Measurements from ENCODE around the gene HNF1A. TPM values are rescaled to one million over a fixed set of nuclear protein-coding genes. Genes with fewer than 3 reads are reported as not detected.

The HNF1A gene
- total and polyA plus RNA-seq, 2 of the 13 experiments (the other 11 are each of a cell fraction or from before 2014, with no cell fraction given), result 13.4 to 34.7 TPM

DNA sequence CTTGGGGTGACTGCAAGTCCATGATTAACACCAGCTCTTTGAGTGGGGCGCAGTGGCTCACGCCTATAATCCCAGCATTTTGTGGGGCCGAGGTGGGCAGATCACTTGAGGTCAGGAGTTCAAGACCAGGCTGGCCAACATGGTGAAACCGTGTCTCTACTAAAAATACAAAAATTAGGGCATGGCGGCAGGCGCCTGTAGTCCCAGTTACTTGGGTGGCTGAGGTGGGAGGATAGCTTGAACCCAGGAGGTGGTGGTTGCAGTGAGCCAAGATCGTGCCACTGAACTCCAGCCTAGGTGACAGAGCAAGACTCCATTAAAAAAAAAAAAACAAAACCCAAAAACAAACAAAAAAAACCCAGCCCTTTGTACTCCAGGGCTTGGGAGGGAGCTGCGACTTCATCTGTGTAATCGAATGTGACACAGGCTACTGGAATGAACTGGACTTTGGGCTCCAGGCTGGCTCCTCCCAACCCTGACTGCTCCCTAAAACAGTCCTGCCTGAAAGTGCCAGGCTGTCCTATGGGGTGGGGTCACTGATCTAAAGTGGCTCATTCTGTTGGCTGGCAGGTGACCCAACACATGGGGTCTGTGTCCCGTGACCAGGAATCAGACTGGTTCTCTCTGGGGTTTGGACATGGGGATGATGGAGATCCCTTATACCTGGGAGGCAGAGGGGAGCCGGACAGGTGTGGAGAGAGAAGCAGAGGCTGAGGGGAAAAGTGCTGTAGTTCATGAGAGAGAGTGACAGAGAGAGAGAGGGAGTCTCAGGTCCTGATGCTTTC is 47.3 kb downstream of the HNF1A start (continued):
- no peak for TF ChIP-seq ZUFSP (CRISPR knock-in tag; IDR thresholded peaks at IDR 0.05; ENCODE audit: borderline replicate concordance)
- TF ChIP-seq MNT (IDR thresholded peaks at IDR 0.05), result no peak
- TF ChIP-seq HNF1A (IDR thresholded peaks at IDR 0.05; ENCODE audit: low read depth), result no peak
- TF ChIP-seq HNF1A (CRISPR knock-in tag; IDR thresholded peaks at IDR 0.05; ENCODE audit: borderline replicate concordance), result no peak
- TF ChIP-seq RARA (CRISPR knock-in tag; IDR thresholded peaks at IDR 0.05), result peak; percentile 45
- peak; percentile 33; the same call in 1 of the 2 replicates for TF ChIP-seq MEF2D (CRISPR knock-in tag; IDR thresholded peaks at IDR 0.05)
- TF ChIP-seq MXI1 (IDR thresholded peaks at IDR 0.05; ENCODE audit: borderline replicate concordance, low read depth, low read length), result peak; percentile 26; the same call in 1 of the 3 replicates
- TF ChIP-seq CHD2 (IDR thresholded peaks at IDR 0.05; ENCODE audit: low read depth, low read length), result no peak
- TF ChIP-seq ZNF280D (CRISPR knock-in tag; IDR thresholded peaks at IDR 0.05), result no peak
- TF ChIP-seq TARDBP (CRISPR knock-in tag; IDR thresholded peaks at IDR 0.05), result 0 out of 2 replicates have a peak, but pooled peaks have one; percentile 6
- peak; percentile 45; the same call in 1 of the 2 replicates for TF ChIP-seq ZNF350 (CRISPR knock-in tag; IDR thresholded peaks at IDR 0.05; ENCODE audit: borderline replicate concordance, low read depth)
- no peak for TF ChIP-seq ZNF776 (CRISPR knock-in tag; IDR thresholded peaks at IDR 0.05)
- no peak for TF ChIP-seq ZNF567 (CRISPR knock-in tag; IDR thresholded peaks at IDR 0.05; ENCODE audit: borderline replicate concordance)
- TF ChIP-seq HOXA3 (CRISPR knock-in tag; IDR thresholded peaks at IDR 0.05), result peak; percentile 69
- TF ChIP-seq AKAP8 (CRISPR knock-in tag; IDR thresholded peaks at IDR 0.05), result no peak
- peak; percentile 66 for TF ChIP-seq HDAC1 (CRISPR knock-in tag; IDR thresholded peaks at IDR 0.05)
- TF ChIP-seq RBM39 (IDR thresholded peaks at IDR 0.05; ENCODE audit: low read depth, low read length, poor library complexity, severe bottlenecking), result no peak
- no peak for TF ChIP-seq ZNF674 (CRISPR knock-in tag; IDR thresholded peaks at IDR 0.05; ENCODE audit: low read depth)
- TF ChIP-seq FLYWCH1 (CRISPR knock-in tag; IDR thresholded peaks at IDR 0.05), result no peak

All from HepG2 (cell line).